Activated naive CD4-positive, alpha-beta T cell (primary cell): Measurements from ENCODE around the gene ZNF264.
"Not testable (repeated sequence)": the region's sequence is repeated elsewhere in the genome, so short reads cannot be mapped to it uniquely, and the experiment has no call there.

Experiments used
- DNase-seq, 4 experiments: peaks; one replicate each; lab custom pipeline; 2025; lab: John Stamatoyannopoulos, UW

The ZNF264 gene

DNA sequence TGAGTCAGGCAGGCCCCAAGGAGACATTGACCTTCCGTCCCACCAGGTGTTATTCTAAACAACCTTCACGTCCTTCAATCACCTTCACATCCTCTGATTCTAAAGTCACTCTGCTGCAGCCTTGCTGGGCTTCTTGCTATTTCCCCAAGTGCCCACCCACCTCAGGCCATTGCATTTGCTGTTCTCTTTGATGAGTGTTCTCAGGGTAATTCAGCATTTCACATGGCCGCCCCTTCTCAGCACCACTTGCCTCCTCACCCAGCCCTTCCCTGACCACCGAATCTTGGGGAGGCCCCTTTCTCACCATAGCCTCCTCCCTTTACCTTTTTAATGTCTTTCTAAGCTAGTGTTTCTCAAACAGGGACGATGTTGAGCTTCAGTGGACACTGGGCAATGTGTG, 53.8 kb downstream of the ZNF264 start:
- no peak for DNase-seq

- DNase-seq = no peak
These were observed 54.7 kb downstream of the ZNF264 start for GRCh38 chr19:57245959-57246358.

GRCh38 chr19:57248646-57249045, 57.3 kb downstream of the ZNF264 start:
- no peak for DNase-seq

GRCh38 chr19:57249329-57249728, 58.0 kb downstream of the ZNF264 start:
- no peak for DNase-seq

DNA sequence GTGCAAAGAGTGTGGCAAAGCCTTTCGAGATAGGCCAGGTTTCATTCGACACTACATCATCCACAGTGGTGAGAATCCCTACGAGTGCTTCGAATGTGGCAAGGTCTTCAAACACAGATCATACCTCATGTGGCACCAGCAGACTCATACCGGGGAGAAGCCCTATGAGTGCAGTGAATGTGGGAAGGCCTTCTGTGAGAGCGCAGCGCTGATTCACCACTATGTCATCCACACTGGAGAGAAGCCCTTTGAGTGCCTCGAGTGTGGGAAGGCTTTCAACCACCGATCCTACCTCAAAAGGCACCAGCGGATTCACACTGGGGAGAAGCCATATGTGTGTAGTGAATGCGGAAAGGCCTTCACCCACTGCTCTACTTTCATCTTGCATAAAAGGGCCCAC, 62.5 kb downstream of the ZNF264 start:
- not testable (repeated sequence) for DNase-seq

GRCh38 chr19:57262044-57262443, 70.7 kb downstream of the ZNF264 start:
- DNase-seq = no peak

GRCh38 chr19:57263244-57263741, 72.0 kb downstream of the ZNF264 start:
- no peak for DNase-seq

- no peak for DNase-seq
These were observed 76.0 kb downstream of the ZNF264 start for GRCh38 chr19:57267291-57267690.

DNA sequence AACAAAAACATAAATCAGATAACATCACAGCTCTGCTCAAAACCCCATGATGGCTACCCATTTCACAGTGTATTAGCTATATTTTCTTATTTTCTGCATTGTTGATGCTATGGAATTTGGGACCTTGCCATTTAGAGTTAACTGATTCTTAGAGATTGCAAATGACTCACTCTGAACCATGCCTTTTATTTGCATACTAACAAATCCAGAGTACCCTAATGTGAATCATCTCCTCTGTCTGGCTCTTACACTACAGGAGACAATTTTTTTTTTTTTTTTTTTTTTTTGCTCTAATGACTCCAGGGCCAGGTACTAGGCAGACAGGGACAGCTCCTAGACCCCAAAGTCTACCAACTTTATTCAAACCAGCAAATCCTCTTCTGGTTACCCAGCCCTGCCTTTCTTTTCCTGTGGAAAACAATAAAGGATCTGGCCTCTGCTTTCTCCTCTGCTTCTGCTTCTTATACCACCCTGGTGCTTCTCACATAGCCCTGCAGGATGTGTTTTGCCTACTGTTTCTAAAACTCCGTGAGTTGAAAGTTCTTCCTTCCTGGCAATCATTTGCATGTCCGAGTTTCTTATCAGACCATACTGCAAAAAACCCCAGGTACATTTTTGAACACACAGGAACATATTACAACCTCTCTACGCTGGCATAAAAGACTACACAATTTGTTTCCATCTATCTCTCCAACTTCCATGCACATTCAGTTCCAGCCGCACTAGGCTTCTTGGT, 78.4 kb downstream of the ZNF264 start:
- DNase-seq = no peak

- no peak for DNase-seq
These were observed 80.0 kb downstream of the ZNF264 start for GRCh38 chr19:57271280-57271679.
